ENCODE data around the gene ITGB5.
"Not testable (repeated sequence)": the region's sequence is repeated elsewhere in the genome, so short reads cannot be mapped to it uniquely, and the experiment has no call there.

ITGB5 gene

GRCh38 chr3:124810970-124811369 lies 76.2 kb downstream of the ITGB5 start:
- DNase-seq = no peak

GRCh38 chr3:124809039-124809438 lies 78.1 kb downstream of the ITGB5 start:
- DNase-seq = no peak

GRCh38 chr3:124805671-124806070 lies 81.5 kb downstream of the ITGB5 start:
- DNase-seq = peak in 1 of 3 experiments; percentile 9

- DNase-seq = no peak
Observed at GRCh38 chr3:124804875-124805274, 82.3 kb downstream of the ITGB5 start.

GRCh38 chr3:124802702-124803101 lies 84.5 kb downstream of the ITGB5 start:
- no peak for DNase-seq

- no peak for DNase-seq
Observed at GRCh38 chr3:124802061-124802698, 85.0 kb downstream of the ITGB5 start.

GRCh38 chr3:124800511-124801258 lies 86.5 kb downstream of the ITGB5 start:
- DNase-seq = peak; percentile 41 to 82 (median 72)

- DNase-seq = no peak
Observed at GRCh38 chr3:124800076-124800475, 87.1 kb downstream of the ITGB5 start.

GRCh38 chr3:124799676-124800075 lies 87.5 kb downstream of the ITGB5 start:
- DNase-seq = no peak

GRCh38 chr3:124797426-124797945 lies 89.7 kb downstream of the ITGB5 start:
- no peak for DNase-seq

- DNase-seq = no peak
Observed at GRCh38 chr3:124796477-124796876, 90.7 kb downstream of the ITGB5 start.

- DNase-seq = no peak
Observed at GRCh38 chr3:124793054-124793739, 94.0 kb downstream of the ITGB5 start.

GRCh38 chr3:124792341-124793040 lies 94.7 kb downstream of the ITGB5 start:
- DNase-seq = no peak

GRCh38 chr3:124791639-124792151 lies 95.5 kb downstream of the ITGB5 start:
- no peak for DNase-seq

- DNase-seq = no peak
Observed at GRCh38 chr3:124791142-124791541, 96.0 kb downstream of the ITGB5 start.

- not testable (repeated sequence) for DNase-seq
Observed at GRCh38 chr3:124789103-124789502, 98.1 kb downstream of the ITGB5 start.

- DNase-seq = no peak
Observed at GRCh38 chr3:124788254-124788745, 98.9 kb downstream of the ITGB5 start.

GRCh38 chr3:124787476-124788195 lies 99.5 kb downstream of the ITGB5 start:
- no peak for DNase-seq

GRCh38 chr3:124786511-124787241 lies 100.5 kb downstream of the ITGB5 start:
- DNase-seq = peak in 1 of 3 experiments; percentile 11

GRCh38 chr3:124785973-124786372 lies 101.2 kb downstream of the ITGB5 start:
- DNase-seq = no peak
